Adrenal gland (tissue), 12 donors: ENCODE measurements around the gene BAZ1A. TPM values are rescaled to one million over a fixed set of nuclear protein-coding genes. Genes with fewer than 3 reads are reported as not detected.
A peak's percentile ranks its signal among the peaks of the same experiment; 100 is the strongest.

Source experiments
- DNase-seq, 7 donors: peaks; one replicate each; pipeline ENCODE4 v3.0.0-alpha.2; 2019 to 2020
- H3K27ac ChIP-seq, 5 donors: fragments of 200-600 bp; sonication (generic) in 4 of 5; 1 replicate in 3 of 5; 2 replicates in 2 of 5; pipeline versions ENCODE4 v1.5.1 to v1.8.0; 2016 to 2020; ENCODE audit warnings: mild to moderate bottlenecking in 1 of 5
- H3K27me3 ChIP-seq: fragments of 200-600 bp; 2 replicates; pipeline ENCODE4 v1.8.0; 2021
- H3K36me3 ChIP-seq, 2 donors: fragments of 200-600 bp; replicated peaks in 1 of 2; 1 replicate in 1 of 2; 2 replicates in 1 of 2; pipeline versions ENCODE4 v1.5.1 to v1.8.0; 2018 to 2022
- H3K4me1 ChIP-seq, 2 donors: fragments of 200-600 bp; replicated peaks in 1 of 2; 1 replicate in 1 of 2; 2 replicates in 1 of 2; pipeline versions ENCODE4 v1.5.1 to v1.8.0; 2018 to 2021
- H3K4me3 ChIP-seq, 4 donors: fragments of 200-600 bp; sonication (generic) in 3 of 4; one replicate each; pipeline ENCODE4 v1.5.1; 2016 to 2018
- H3K9me3 ChIP-seq, 3 donors: fragments of 200-600 bp; sonication (generic) in 1 of 3; replicated peaks in 1 of 3; 1 replicate in 2 of 3; 2 replicates in 1 of 3; pipeline versions ENCODE4 v1.5.1 to v1.8.0; 2016 to 2021
- CTCF ChIP-seq, 6 experiments: fragments of 450-650 bp in 4 of 6; fragments of 200-600 bp in 2 of 6; sonication (generic) in 1 of 6; IDR thresholded peaks; 1 replicate in 5 of 6; 2 replicates in 1 of 6; pipeline versions ENCODE4 v1.5.1 to v1.8.0; 2016 to 2021; ENCODE audit warnings: antibody characterized with exemption in 6 of 6, mild to moderate bottlenecking in 2 of 6, moderate library complexity in 1 of 6
- POLR2A ChIP-seq, 2 donors: fragments of 450-650 bp; IDR thresholded peaks; one replicate each; pipeline ENCODE4 v1.6.1; 2017; ENCODE audit warnings: antibody characterized with exemption in 2 of 2, mild to moderate bottlenecking in 2 of 2, moderate library complexity in 1 of 2
- WGBS, 4 donors: extraction: QIAGEN DNeasy Blood & Tissue Kit in 2 of 4; methylation state at CpG; one replicate each; pipeline versions ENCODE4 v1.1.5 to v1.1.7; 2013 to 2017; 5-methylcytosine and 5-hydroxymethylcytosine counted together
- intact Hi-C, 2 donors: fragments of 100-400 bp; cut with DNase I; formaldehyde crosslinking; loops; one replicate each; pipeline versions ENCODE4 v1.14.1 to v1.15.0; 2022 to 2023
- polyA plus RNA-seq, 3 donors: library from polyadenylated mRNA; stranded (reverse); fragments of 200-250 nt in 2 of 3; fragments of 350-450 nt in 1 of 3; fragmentation: Illumina TruSeq in 1 of 3; extraction: RNeasy Lipid Tissue Mini Kit (QIAGEN cat#74804) in 1 of 3; gene quantifications; one replicate each; pipeline ENCODE4 v1.2.3, GENCODE V29; 2013 to 2014
- total RNA-seq, 9 donors: library from RNA; depleted of rRNA in 4 of 9; stranded (reverse); fragments of >200 nt in 4 of 9; fragments of 120-200 nt in 1 of 9; fragmentation: NEBNext Ultra II Directional in 1 of 9; extraction: Animal tissue kit (Norgen Biotek cat#: 25700) in 1 of 9; gene quantifications; one replicate each; pipeline versions ENCODE4 v1.1.0 to v1.2.4, GENCODE V29; 2013 to 2023
- donor health status: healthy with polysubstance abuse.
- donor health status: Bipolar disorder and iron deficiency.
- donor health status: DM: yes; HTN: yes; CAD: no.
- donor health status: DM: no; HTN: no; CAD: no.
- donor health status: DM: no; HTN: no; CAD: no.
- donor health status: DM: yes; HTN: yes; CAD: no.

Gene BAZ1A
- total and polyA plus RNA-seq, 12 donors: 8.5 to 33.0 (median 14.4) TPM

- Histone ChIP-seq H3K36me3 (peaks cover 0 to 9% of the 10 kb centered on the region in 2 donors), H3K27ac (peak overlapping the region; percentile 45 to 98 (median 95)), H3K9me3 (no peaks in the 10 kb centered on the region), H3K4me1 (peaks cover 42 to 50% of the 10 kb centered on the region in 2 donors), H3K4me3 (peak overlapping the region in 2 of 4 donors; percentile 74 to 85), H3K27me3 (no peaks in the 10 kb centered on the region)
- TF ChIP-seq CTCF (IDR thresholded peaks at IDR 0.05): no peak
- WGBS, 4 donors: 53 to 63% (median 56%) methylated on average over 6 of the region's 6 CpGs
- intact Hi-C loops: no loop called here
- no peak for DNase-seq
Observed at GRCh38 chr14:34713122-34713680, 162.0 kb downstream of the BAZ1A start.

- H3K27ac ChIP-seq: peak overlapping the region in 2 of 5 donors; percentile 18 to 98
- TF ChIP-seq CTCF (IDR thresholded peaks at IDR 0.05) (no peak), POLR2A (IDR thresholded peaks at IDR 0.05) (no peak)
- no peak overlapping the region for H3K4me3 ChIP-seq
- no peaks in the 10 kb centered on the region for H3K9me3 ChIP-seq
- H3K27me3 ChIP-seq: no peaks in the 10 kb centered on the region
- WGBS, 4 donors: 68 to 79% (median 78%) methylated on average over 4 of the region's 4 CpGs
- peaks cover 0 to 9% of the 10 kb centered on the region in 2 donors for H3K36me3 ChIP-seq
- peaks cover 42 to 50% of the 10 kb centered on the region in 2 donors for H3K4me1 ChIP-seq
- no peak for DNase-seq
- intact Hi-C loops: no loop called here
Observed at GRCh38 chr14:34711796-34712712, 163.1 kb downstream of the BAZ1A start.

- peaks cover 42 to 50% of the 10 kb centered on the region in 2 donors for H3K4me1 ChIP-seq
- peak in 1 of 7 donors; percentile 13 for DNase-seq
- H3K27ac ChIP-seq: peak overlapping the region in 2 of 5 donors; percentile 10 to 98
- 40 to 54% (median 46%) methylated on average over 3 of the region's 3 CpGs for WGBS, 4 donors
- intact Hi-C loops: no loop called here
- H3K9me3 ChIP-seq: no peaks in the 10 kb centered on the region
- peaks cover 0 to 9% of the 10 kb centered on the region in 2 donors for H3K36me3 ChIP-seq
- TF ChIP-seq CTCF (IDR thresholded peaks at IDR 0.05) (no peak), POLR2A (IDR thresholded peaks at IDR 0.05) (no peak)
- no peak overlapping the region for H3K4me3 ChIP-seq
- no peaks in the 10 kb centered on the region for H3K27me3 ChIP-seq
Observed at GRCh38 chr14:34711169-34711568, 164.0 kb downstream of the BAZ1A start.

GRCh38 chr14:34710744-34711143 lies 164.4 kb downstream of the BAZ1A start:
- peak overlapping the region in 3 of 5 donors; percentile 10 to 98 (median 13) for H3K27ac ChIP-seq
- WGBS, 4 donors: 37 to 44% (median 41%) methylated on average over 2 of the region's 2 CpGs
- no peak overlapping the region for H3K4me3 ChIP-seq
- TF ChIP-seq POLR2A (IDR thresholded peaks at IDR 0.05) (no peak), CTCF (IDR thresholded peaks at IDR 0.05) (no peak)
- H3K9me3 ChIP-seq: no peaks in the 10 kb centered on the region
- intact Hi-C loops: no loop called here
- H3K27me3 ChIP-seq: no peaks in the 10 kb centered on the region
- H3K4me1 ChIP-seq: peaks cover 42 to 50% of the 10 kb centered on the region in 2 donors
- DNase-seq: no peak
- H3K36me3 ChIP-seq: peaks cover 0 to 9% of the 10 kb centered on the region in 2 donors
